CD4-positive, alpha-beta T cell treated with Interleukin-10 for 1 hour (primary cell): Measurements from ENCODE around the gene FUT3.

Experiments
- DNase-seq: peaks from one replicate; pipeline ENCODE4 v3.0.0-alpha.2; 2020

FUT3 gene

DNA sequence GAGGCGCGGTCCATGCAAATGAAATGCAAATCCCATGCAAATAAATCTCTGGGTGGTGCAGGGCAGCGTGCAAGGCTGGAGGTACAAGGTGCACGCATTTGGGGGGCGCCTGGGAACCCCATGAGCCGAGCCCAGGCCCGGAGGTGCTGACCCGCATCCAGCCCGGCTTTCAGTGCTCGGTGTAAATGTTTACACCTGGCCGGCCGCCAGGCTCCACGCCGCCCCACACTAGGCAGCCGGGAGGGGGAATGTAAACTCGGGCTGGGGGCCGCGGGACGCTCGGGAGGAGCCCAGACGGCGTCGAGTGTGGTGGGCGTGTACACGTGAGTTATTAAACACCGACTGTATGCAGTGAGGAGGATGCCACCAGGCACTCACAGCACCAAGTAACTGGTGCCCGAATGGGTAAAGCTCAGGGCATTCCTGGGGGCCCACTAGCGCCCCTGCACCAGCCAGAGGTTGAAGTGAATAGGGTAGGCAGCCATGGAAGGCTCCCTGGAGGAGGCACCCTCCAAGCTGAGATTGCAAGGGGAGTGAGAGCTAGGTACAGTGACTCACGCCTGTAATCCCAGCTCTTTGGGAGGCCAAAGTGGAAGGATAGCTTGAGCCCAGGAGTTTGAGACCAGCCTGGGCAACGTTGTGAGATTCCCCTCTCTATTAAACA, 28.9 kb downstream of the FUT3 start:
- DNase-seq: no peak

DNA sequence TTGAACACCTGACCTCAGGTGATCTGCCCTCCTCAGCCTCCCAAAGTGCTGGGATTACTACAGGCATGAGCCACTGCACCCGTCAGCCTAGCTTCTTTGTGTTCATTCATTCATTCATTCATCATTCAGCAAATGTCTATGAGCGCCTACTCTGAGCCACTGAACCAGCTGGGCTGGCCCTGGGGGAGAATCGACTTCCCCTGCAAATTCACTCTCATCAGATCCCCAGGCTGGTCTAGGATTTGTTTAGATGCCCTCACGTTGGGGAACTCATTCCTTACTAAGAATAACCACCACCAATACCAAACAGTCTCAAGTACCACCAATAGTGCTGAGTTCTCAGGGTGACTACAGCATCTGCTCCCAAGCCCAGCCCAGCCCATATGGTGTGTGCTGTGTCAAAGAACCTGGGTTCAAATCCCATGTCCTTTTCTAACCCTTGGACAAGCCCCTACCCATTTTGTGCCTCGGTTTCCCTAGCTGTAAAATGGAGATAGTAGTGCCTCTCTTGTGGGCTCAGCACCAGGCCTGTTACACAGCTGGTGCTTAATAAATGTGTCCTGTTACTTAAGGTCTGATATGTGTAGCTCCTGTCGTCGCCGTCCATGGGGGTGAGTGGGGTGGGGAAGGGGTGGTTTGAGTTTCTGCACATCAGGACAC, 29.6 kb downstream of the FUT3 start:
- no peak for DNase-seq

DNA sequence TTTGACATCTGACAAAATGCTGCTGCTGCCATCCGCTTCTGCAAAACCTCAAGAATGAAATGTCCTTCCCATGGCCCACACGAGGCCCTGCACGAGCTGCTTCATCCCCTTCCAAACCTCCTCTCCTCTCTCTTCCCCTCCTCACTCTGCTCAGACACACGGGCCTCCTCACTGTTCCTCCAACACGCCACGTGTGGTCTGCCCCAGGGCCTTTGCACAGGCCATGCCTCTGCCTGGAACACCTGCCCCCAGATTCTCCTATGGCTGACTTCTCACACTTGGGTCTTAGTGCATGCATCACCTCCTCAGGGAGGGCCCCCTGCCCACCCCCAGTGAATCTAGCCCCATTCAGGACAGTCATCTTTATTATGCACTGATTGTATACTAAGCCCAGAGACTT, 30.5 kb downstream of the FUT3 start:
- no peak for DNase-seq

DNA sequence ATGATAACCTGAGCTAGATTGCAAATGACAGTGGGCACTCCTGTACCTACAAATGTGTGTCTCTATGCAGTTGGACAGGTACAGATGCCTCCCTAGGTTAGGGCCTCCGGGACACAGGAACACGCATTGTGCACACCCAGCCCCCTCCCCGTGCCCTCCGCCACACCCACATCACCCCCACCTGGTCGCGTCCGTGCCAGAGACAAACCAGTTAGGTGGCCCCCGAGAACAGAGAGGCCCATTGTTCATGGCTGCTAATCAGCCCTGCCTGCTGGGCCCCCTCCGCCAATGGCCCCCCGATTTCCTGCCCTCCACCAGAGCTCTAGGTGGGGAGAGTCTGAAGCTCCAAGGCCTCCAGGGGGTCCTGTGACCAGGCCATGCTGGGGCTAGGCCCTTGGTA, 32.7 kb downstream of the FUT3 start:
- no peak for DNase-seq

DNA sequence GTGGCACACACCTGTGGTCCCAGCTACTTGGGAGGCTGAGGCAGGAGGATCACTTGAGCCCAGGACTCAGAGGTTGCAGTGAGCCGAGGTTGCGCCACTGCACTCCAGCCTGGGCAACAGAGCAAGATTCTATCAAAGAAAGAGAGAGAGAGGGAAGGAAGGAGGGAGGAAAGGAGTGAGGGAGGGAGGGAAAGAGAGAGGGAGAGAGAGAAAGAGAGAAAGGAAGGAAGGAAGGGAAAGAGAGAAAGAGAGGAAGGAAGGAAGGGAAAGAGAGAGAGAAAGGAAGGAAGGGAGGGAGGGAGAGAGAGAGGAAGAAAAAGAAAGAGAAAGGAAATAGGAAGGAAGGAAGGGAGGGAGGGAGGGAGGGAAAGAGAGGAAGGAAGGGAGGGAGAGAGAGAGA, 34.0 kb downstream of the FUT3 start:
- no peak for DNase-seq

DNA sequence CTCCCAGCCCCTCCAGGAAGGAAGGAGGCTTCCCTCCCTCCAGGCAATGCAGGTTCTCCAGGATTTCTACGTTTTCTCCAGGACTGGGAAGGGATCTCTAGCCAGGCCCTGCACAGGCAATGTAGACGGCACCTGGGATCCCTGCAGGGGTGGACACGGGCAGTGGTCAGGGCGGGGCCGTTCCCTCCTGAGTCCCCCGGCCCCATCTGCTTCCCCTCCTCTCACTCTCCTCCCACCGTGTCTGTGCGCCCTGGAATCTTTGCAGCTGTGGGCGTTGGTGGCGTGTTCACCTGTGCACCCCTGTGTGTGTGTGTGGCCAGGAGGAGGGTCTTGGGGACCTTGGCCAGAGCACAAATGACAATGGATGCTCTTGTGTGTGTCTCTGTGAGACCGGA, 36.4 kb downstream of the FUT3 start:
- DNase-seq: no peak

DNA sequence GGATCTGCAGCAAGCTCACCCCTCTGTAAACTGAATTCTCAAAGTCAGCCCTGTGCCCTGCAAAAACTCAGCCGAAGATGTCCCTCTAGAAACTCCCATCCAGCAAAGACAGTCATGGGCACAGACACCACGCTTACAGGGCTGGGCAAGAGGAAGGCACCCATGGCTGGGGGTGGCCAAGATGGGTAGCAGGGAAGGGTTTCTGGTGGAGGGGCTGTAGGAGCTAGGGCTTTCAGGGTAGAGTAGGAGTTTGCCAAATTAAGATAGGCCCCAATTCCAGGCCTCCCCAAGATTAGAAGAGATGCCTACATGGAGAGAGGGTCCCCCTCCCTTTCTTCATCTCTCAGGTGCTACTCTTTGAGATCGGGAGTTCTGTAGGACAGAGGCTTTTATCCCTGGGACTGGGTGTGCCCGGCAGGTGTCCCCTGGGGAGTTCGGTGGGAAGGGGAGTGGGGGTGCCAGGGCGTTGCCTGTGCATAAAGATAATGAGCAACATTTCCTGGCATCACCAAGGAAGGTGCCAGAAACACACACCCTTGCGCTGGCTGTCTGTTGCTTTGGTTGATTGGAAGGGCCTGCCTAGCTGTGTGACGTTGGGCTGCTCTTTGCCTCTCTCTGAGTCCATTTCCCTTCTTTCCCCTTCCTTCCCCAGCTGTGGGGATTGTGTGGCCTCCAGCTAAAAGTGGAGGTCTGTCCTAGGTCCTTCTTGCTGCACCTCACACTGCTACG, 37.0 kb downstream of the FUT3 start:
- no peak for DNase-seq

DNA sequence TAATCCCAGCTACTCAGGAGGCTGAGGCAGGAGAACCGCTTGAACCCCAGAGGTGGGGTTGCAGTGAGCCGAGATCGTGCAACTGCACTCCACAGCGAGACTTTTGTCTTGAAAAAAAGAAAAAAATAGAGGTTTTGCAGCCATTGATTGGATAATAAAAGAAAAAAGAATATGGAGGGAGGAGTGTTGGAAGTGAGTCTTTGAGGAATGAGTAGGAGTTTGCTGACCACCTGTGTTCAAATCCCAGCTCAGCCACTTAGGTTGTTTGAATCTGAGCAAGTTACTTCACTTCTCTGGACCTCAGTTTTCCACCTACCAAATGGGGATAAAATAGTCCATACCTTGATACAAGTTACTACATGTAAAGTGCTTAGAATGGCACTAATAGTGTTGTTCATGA, 40.1 kb downstream of the FUT3 start:
- no peak for DNase-seq

DNA sequence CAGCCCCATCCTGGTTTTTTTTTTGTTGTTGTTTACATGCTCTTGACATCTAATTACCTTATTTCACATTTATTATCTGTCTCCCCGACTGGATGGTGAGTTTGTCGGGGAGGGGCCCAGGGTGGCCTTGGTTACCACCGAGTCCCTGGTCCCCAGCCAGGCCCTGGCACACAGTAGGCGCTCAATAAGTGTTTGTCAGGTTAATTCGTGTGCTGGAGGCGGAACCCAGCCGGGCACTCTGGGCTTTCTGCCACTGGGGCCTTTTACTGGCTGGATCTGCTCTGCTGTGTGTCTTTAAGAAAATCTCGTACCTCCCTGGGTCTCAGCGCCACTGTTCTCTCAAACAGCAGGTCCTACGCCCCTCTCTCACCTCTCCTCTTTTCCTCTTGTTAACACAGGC, 41.8 kb downstream of the FUT3 start:
- no peak for DNase-seq

DNA sequence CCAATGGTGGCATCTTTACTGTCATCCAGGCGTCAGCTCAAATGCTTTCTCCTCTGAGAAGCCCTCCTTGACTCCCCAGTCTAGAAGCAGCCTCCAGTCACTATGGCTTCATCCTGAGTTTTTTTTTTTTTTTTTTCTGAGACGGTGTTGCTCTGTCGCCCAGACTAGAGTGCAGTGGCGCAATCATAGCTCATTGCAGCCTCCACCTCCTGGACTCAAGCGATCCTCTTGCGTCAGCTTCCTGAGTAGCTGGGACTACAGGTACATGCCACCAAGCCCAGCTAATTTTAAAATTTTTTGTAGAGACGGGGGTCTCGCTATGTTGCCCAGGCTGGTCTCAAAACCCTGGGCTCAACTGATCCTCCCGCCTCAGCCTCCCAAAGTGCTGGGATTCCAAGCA, 42.2 kb downstream of the FUT3 start:
- DNase-seq: no peak

DNA sequence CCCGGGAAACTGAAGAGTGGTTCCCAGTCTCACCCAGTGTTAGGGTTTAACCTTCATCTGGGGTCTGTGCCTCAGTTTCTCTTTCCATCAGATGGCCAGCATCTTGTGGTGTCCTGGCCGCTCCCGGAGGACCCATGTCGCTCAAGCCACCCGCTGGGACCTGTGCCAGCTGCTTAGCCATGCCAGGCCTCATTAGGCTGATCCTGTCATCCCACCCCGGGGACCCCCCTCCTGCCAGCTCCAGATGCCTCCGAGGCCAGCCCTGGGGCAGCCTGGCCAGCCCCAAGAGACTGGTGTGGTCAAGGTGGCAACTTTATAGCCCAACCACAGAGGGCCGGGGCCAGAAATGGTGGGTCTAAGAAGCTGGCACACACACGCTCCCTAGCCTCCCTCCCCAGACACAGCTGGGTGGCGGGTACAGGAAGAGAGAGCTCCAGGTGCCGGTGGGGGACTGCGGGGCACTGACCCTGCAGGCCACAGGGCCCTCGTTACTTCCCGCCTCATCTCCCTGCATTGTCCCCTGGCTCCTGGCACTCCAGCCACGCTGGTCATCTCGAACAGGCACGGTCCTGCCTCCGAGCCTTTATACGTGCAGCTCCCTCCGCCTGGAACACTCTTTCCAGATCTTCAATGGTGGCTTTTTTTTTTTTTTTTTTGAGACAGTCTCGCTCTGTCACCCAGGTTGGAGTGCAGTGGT, 43.0 kb downstream of the FUT3 start:
- DNase-seq: no peak

DNA sequence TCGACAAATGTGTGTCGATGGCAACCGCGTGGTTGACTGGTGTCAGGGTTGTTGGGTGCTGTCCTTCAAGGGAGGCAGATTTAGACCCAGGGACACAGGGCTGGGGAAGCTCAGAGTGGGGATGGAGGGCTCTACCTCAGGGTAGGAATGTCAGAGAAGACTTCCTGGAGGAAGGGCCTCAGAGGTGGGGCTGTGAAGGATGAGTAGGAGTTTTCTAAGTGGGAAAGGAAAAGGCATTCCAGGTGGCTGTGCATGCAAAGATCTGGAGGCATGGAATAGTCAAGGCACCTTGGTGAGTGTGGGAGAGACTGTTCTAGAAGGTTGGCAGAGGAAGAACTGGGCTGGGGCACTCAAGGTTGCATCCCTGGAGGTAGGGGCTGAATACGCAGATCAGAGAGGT, 44.3 kb downstream of the FUT3 start:
- DNase-seq: no peak

DNA sequence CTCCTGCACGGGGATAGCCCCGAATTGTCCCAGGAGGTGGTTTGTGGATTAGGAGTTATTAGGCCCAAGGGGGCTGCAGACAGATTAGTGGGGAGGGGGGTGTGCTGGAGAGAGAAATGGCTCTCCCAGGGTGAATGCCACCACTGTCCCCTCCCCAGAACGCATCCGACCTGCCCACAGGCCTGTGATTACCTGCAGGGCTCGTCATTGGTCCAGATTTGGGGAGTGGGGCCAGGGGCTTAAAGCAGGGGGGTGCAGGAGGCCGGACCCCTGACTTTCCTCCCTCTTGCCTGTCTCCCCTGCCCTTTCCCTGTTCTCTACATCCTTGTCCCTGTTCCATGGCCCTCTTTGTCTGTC, 45.1 kb downstream of the FUT3 start:
- DNase-seq: no peak

DNA sequence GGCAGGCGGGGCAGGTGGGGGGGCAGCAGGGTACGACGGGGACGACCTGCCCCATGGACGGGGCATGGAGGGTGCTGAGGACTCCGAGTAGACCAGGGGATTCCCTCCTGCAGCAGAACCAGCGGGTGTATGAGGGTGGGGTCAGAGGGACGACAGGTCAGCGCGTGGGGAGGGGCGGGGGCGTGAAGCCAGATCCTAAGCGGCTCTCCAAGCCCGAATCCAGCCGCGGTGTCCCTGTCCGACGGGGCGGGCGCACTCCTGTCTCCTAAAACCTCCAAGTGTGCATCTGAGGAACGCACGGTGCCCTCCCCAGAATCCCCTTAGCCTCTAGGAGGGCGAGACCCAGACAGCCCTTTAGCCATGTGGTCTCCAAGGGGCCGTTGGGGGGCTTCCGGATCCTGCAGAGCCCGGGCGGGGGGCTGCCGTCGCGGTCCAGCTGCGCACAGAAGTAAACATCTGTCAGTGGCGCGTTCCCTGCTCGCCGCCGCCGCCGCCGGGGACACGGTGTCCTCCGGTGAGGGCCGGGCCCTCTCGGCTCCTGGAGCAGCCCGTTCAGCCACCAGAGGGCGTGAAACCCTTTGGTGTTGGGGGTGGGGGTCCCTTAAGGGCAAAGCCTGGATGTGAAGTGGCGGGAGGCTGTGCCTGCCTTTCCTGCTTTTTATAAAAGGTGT, 45.7 kb downstream of the FUT3 start:
- peak; percentile 59 for DNase-seq

DNA sequence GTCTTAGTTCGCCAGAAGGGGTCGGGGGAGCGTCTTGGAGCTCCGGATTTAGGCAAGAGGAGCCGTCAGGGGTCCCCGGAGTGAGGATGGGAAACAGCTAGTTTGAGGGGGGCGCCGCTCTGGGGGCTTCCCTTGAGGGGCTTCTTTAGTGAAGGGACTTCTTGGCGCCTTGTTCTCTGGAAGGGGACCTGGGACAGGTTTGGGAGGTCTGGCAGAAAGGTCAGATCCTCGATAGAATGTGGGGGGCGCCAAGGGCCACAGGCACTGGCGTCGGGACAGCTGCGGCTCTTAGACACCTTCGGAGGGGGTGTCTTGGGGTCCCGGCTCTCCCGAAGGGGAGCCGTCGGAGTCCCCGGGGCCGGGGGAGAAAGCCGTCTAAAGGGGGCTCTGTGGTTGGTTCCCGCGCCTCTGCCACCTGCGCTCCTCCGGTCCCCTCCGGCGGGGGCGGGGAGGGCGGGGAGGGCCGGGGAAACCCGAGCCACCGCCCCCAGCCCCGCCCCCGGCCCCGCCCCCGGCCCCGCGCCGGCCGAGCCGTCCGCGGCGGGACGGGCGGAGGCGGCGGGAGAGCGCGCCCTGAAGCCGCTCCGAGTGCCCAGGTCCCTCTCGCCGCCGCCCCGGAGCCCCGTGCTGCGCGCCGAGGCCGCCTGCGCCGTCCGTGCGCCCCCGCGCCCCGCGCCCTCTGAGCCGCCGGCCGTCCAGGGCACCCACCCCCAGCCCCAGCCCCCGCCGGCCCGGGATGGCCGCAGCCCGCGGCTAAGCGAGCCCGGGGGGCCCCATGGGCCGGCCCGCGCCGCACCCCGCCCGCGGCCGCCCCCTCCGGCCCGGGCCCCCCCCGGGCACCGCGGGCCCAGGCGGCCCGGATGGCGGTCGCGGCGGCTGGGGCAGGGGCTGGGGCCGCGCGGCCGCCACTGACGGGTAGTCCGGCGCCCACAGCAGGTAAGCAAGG, 46.5 kb downstream of the FUT3 start, which contains the start of gene NRTN:
Gene NRTN, plus strand, starts transcription at position 552 of the 946 bp plus-strand sequence. CDS start 19,099 bp downstream, outside the sequence.
- peak; percentile 58 for DNase-seq

DNA sequence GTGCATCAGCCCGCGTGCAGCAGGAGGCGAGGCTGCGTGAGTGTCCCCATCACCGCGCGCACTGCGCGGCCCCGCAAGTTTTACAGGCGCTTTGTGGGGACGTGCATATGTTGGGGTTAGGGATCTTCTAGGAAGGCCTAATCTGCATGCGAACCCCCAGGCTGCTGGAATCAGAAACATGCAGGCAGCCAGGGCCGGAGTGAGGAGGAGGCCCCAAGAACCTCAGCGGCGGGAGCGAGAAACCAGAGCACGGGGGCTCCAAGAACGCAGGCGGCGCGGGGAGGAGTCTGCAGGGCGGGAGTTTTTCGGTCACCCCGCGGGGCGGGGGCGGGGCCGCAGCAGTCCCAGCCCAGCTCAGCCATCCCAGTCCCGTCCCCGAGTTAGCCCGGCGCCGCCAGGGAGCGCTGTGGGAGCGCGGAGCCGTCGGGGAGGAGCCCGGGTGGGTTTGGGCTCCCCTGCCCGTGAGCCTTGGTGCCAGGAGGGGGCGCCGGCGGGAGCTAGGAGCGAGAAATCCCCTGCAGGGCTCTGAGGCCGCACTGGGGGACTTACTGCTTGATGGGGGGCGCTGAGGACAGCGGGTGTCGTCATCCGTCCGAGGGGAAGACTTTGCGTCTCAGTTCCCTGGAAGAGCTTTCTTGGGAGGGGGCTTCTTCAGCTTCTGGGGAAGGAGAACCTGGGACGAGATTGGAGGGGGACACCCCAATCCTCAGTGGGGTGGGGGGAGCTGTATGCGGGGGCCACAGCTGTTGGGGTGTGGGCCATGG, 47.3 kb downstream of the FUT3 start:
- peak; percentile 93 for DNase-seq

DNA sequence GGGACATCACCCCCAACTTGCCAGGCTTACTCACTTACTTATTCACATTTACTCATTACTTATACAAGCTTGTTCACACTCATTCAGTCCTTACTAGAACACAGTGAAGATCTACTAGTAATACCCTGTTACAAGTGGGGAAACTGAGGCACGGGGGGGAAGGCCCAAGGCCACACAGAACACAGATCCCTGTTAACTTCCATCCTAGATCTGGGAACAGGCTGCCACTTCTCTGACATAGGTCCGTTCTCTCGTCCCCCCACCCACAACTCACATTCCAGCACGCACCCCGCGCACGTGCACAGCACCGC, 47.9 kb downstream of the FUT3 start:
- no peak for DNase-seq

DNA sequence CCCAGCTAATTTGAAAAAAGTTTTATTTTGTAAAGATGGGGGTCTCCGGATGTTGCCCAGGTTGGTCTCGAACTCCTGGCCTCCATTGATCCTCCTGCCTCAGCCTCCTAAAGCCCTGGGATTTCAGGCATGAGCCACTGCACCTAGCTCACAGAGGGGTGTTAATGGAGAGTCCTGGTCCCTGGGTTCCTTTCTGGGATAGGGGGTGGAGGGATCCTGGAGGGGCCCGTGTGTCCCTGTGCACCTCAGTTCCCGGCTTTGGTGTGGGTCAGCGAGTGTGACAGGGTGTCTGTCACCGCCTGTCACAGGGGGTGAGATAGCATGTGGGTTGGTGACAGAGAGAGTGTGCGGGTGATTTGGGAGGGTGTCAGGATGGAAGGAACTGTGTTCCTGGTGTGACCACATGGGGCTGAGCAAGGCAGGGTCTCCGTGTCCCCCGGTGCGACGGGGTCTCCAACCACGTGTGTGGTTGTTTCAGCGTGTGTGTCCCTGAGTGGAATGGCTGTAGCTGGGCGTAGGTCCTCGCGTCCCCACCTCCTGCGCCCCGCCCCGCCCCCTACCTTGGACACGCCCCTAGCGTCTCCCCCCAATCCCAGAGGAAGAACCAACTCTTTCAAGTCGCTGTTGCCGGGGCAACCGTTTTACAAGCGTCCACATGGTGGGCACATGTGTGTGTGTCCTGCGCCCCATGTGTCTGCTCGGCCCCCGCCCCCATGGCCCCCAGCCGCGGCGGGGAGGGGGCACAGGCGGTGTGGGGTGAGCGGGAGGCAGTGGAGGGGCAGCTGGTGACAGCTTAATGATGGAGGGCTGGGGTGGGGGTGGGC, 49.2 kb downstream of the FUT3 start:
- DNase-seq: no peak

DNA sequence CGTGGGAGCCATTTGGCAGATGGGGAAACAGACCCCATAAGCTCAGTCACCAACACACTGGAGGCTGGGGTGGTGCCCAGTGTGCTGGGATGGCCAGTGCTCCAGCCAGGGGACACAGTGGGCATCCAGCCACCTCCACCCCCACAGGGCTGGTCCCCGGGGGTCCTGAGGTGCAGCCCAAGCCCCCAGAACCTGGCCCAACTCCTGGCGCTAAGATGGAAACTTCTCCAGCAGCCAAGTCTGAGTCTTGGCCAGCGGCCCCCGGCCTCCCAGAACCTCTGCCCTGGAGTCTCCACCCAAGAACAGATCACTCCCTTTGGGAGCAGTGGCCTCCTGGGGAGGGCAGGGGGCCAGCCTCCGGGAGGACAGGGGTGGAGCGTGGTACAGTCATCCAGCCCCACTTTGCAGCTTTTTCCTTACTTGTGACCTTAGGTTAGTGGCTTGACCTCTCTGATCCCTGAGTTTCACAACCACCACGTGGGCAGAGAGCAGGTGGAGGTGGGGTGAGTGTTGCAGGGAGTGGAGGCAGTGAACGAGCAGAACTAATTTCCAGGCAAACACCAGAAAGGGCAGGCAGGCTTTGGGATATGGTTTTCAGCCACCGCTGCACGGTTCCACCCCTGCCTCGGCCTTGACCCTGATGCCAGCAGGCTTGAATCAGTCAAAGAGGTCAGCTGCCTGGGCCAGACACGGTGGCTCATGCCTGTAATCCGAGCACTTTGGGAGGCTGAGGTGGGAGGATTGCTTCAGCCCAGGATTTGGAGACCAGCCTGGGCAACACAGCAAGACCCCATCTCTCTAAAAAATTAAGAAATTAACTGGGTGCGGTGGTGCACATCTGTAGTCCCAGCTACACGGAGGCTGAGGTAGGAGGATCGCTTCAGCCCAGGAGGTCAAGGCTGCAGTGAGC, 50.6 kb downstream of the FUT3 start:
- DNase-seq: no peak
